DND-41 (cell line): ENCODE measurements around the gene CDK5.

Experiments used
- ATAC-seq: fragments of 200-7000 bp; cut with Tn5 transposase; 3 replicates; pipeline ENCODE4 v1.9.1; 2021; ENCODE audit warnings: low read depth; ENCODE audit not compliant: insufficient read depth
- DNase-seq: peaks from one replicate; pipeline ENCODE4 v3.0.0-alpha.2; 2020
- H2AFZ ChIP-seq: 2 replicates; pipeline ENCODE4 v1.6.0; 2012; ENCODE audit warnings: low read depth, low read length
- H3K27ac ChIP-seq: 2 replicates; pipeline ENCODE4 v1.5.1; 2012; ENCODE audit warnings: low read length, inconsistent platforms
- H3K27me3 ChIP-seq: fragments of 200-600 bp; sonication (generic); 2 replicates; pipeline ENCODE4 v1.6.0; 2012; ENCODE audit warnings: low read length, mild to moderate bottlenecking, inconsistent platforms; ENCODE audit not compliant: insufficient read depth, poor library complexity
- H3K36me3 ChIP-seq: 2 replicates; pipeline ENCODE4 v1.5.1; 2012; ENCODE audit warnings: low read length, inconsistent platforms; ENCODE audit not compliant: insufficient read depth
- H3K4me1 ChIP-seq: 2 replicates; pipeline ENCODE4 v1.5.1; 2012; ENCODE audit warnings: mild to moderate bottlenecking, low read length; ENCODE audit not compliant: insufficient read depth
- H3K4me2 ChIP-seq: 2 replicates; pipeline ENCODE4 v1.6.0; 2012; ENCODE audit warnings: mild to moderate bottlenecking, moderate library complexity, low read length, inconsistent platforms; ENCODE audit not compliant: insufficient read depth
- H3K4me3 ChIP-seq, 2 experiments: fragments of 200-600 bp in 1 of 2; shearing (Covaris generic) in 1 of 2; 2 replicates each; pipeline ENCODE4 v1.5.1; 2012 to 2016; ENCODE audit warnings: inconsistent platforms in 2 of 2, low read length in 2 of 2, mild to moderate bottlenecking in 2 of 2, low read depth in 1 of 2, moderate library complexity in 1 of 2
- H3K79me2 ChIP-seq: 2 replicates; pipeline ENCODE4 v1.6.0; 2012; ENCODE audit warnings: low read length, inconsistent platforms; ENCODE audit not compliant: insufficient read depth
- H3K9ac ChIP-seq: 2 replicates; pipeline ENCODE4 v1.6.0; 2012; ENCODE audit warnings: low read depth, mild to moderate bottlenecking, inconsistent platforms, low read length, moderate library complexity
- H3K9me3 ChIP-seq: 2 replicates; pipeline ENCODE4 v1.5.1; 2012; ENCODE audit warnings: low read length, moderate library complexity, mild to moderate bottlenecking, inconsistent platforms; ENCODE audit not compliant: insufficient read depth, severe bottlenecking
- H4K20me1 ChIP-seq: 2 replicates; pipeline ENCODE4 v1.6.0; 2012; ENCODE audit warnings: low read length; ENCODE audit not compliant: insufficient read depth
- CTCF ChIP-seq: IDR thresholded peaks from 2 replicates; pipeline ENCODE4 v1.5.1; 2012; ENCODE audit warnings: borderline replicate concordance, low read length, moderate library complexity, mild to moderate bottlenecking; ENCODE audit not compliant: poor library complexity, severe bottlenecking; ENCODE audit errors: extremely low read depth
- EZH2 ChIP-seq: IDR thresholded peaks from 3 replicates; pipeline ENCODE4 v1.6.1; 2012; ENCODE audit warnings: borderline replicate concordance, low read depth, mild to moderate bottlenecking, moderate library complexity, low read length, inconsistent platforms; ENCODE audit not compliant: severe bottlenecking

The CDK5 gene

GRCh38 chr7:151008143-151008510, 49.6 kb downstream of the CDK5 start:
- DNase-seq (peak; percentile 43), ATAC-seq (peak; percentile 55)
- Histone ChIP-seq H2AFZ (peak overlapping the region; percentile 64), H3K36me3 (no peaks in the 10 kb centered on the region), H3K9me3 (no peaks in the 10 kb centered on the region), H3K4me2 (peak overlapping the region; percentile 67), H3K27ac (peak overlapping the region; percentile 57), H3K27me3 (no peaks in the 10 kb centered on the region), H4K20me1 (no peaks in the 10 kb centered on the region), H3K9ac (peak overlapping the region; percentile 72), H3K4me3 (peak overlapping the region; percentile 18 to 59; a peak in 3 of 4 replicates), H3K79me2 (no peaks in the 10 kb centered on the region), H3K4me1 (peaks cover 25% of the 10 kb centered on the region)
- TF ChIP-seq EZH2 = no peak
- TF ChIP-seq CTCF = peak; percentile 4

GRCh38 chr7:151007469-151007898, 50.2 kb downstream of the CDK5 start:
- Histone ChIP-seq H3K9ac (peak overlapping the region; percentile 72; the same call in 1 of the 2 replicates), H4K20me1 (no peaks in the 10 kb centered on the region), H2AFZ (no peak overlapping the region), H3K4me2 (peak overlapping the region; percentile 67), H3K79me2 (no peaks in the 10 kb centered on the region), H3K27me3 (no peaks in the 10 kb centered on the region), H3K27ac (no peak overlapping the region), H3K9me3 (no peaks in the 10 kb centered on the region), H3K36me3 (no peaks in the 10 kb centered on the region), H3K4me3 (peak overlapping the region in 1 of 2 experiments; percentile 59; a peak in 2 of 4 replicates), H3K4me1 (peaks cover 25% of the 10 kb centered on the region)
- TF ChIP-seq EZH2 (no peak), CTCF (no peak)
- no peak for ATAC-seq
- no peak for DNase-seq

GRCh38 chr7:151006590-151007300, 51.0 kb downstream of the CDK5 start:
- TF ChIP-seq EZH2 = no peak
- TF ChIP-seq CTCF = no peak
- H3K4me3 ChIP-seq = no peak overlapping the region
- H3K4me2 ChIP-seq = no peak overlapping the region
- H4K20me1 ChIP-seq = no peaks in the 10 kb centered on the region
- H3K9me3 ChIP-seq = no peaks in the 10 kb centered on the region
- ATAC-seq = no peak
- H3K79me2 ChIP-seq = no peaks in the 10 kb centered on the region
- no peaks in the 10 kb centered on the region for H3K27me3 ChIP-seq
- no peak overlapping the region for H3K27ac ChIP-seq
- DNase-seq = no peak
- H3K36me3 ChIP-seq = no peaks in the 10 kb centered on the region
- H3K9ac ChIP-seq = no peak overlapping the region
- H2AFZ ChIP-seq = no peak overlapping the region
- H3K4me1 ChIP-seq = peaks cover 25% of the 10 kb centered on the region
